ENCODE data around the gene DCHS2.

DCHS2 gene

DNA sequence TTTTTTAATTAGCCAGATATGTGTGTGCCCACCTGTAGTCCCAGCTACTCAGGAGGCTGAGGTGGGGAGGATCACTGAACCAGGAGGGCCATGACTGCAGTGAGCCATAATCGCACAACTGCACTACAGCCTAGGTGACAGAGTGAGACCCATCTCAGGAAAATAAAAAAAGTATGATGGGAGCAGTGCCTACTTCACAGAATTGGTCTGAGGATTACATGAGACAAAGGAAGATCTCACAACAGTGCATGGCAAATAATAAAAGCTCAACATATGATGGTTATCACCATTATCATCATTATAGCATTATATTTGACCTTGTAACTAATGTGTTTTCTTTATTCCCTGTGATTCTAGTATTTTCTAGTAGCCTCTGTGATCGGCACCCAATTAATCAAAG, 19.9 kb upstream of the DCHS2 start:
- H3K36me3 ChIP-seq (ENCODE audit: insufficient read depth, low read length), result no peaks in the 10 kb centered on the region
- H3K4me1 ChIP-seq (ENCODE audit: control insufficient read depth, insufficient read depth, low read length), result no peaks in the 10 kb centered on the region
- no peak overlapping the region for H3K9ac ChIP-seq (ENCODE audit: low read depth, low read length)
- no peaks in the 10 kb centered on the region for H3K9me3 ChIP-seq (replicated peaks; ENCODE audit: low read length)
- H3K27me3 ChIP-seq (ENCODE audit: control insufficient read depth, insufficient read depth, low read length), result peaks cover 24% of the 10 kb centered on the region
- no peak overlapping the region for H3K4me2 ChIP-seq (ENCODE audit: low read length)
- no peak overlapping the region for H3K4me3 ChIP-seq (ENCODE audit: low read length)

DNA sequence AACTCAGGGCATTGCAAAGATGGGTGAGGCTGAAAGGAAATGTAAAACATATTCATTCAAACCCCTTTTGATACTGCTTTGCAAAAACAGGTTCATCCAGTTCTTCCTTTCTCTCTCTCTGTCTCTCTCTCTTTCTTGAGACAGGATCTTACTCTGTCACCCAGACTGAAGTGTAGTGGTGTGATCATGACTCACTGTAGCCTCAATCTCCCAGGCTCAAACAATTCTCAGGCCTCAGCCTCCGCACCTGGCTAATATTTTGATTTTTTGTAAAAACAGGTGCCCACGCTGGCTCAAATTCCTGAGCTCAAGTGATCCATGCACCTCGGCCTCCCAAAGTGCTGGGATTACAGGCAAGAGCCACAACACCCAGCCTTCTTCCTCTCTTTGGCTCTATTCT, 15.6 kb upstream of the DCHS2 start:
- Histone ChIP-seq H3K9ac (ENCODE audit: low read depth, low read length) (no peak overlapping the region), H3K4me1 (ENCODE audit: control insufficient read depth, insufficient read depth, low read length) (no peaks in the 10 kb centered on the region), H3K36me3 (ENCODE audit: insufficient read depth, low read length) (no peaks in the 10 kb centered on the region), H3K4me2 (ENCODE audit: low read length) (no peak overlapping the region), H3K9me3 (replicated peaks; ENCODE audit: low read length) (no peaks in the 10 kb centered on the region), H3K27me3 (ENCODE audit: control insufficient read depth, insufficient read depth, low read length) (peaks cover 26% of the 10 kb centered on the region), H3K4me3 (ENCODE audit: low read length) (no peak overlapping the region)

DNA sequence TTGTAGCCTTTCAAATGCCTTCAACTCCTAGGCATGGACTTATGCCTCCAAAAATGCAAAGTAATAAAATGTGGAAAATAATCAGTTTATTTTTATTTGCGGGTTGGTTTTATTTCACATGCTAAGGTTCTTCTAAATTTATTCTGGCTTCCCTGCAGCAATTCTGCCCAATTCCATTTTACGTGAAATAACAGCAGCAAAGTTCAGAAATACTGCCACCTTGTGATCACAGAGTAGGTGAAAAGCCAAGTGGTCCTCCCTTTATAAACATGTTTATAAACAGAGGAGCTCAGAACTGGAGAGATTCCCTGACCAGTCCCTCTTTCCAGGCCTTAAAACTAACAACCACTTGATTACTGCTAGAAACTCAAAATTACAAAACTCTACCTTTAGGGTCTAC, 14.7 kb upstream of the DCHS2 start:
- Histone ChIP-seq H3K36me3 (ENCODE audit: insufficient read depth, low read length) (no peaks in the 10 kb centered on the region), H3K4me2 (ENCODE audit: low read length) (no peak overlapping the region), H3K9ac (ENCODE audit: low read depth, low read length) (no peak overlapping the region), H3K4me3 (ENCODE audit: low read length) (no peak overlapping the region), H3K9me3 (replicated peaks; ENCODE audit: low read length) (no peaks in the 10 kb centered on the region), H3K27me3 (ENCODE audit: control insufficient read depth, insufficient read depth, low read length) (peaks cover 32% of the 10 kb centered on the region), H3K4me1 (ENCODE audit: control insufficient read depth, insufficient read depth, low read length) (no peaks in the 10 kb centered on the region)

DNA sequence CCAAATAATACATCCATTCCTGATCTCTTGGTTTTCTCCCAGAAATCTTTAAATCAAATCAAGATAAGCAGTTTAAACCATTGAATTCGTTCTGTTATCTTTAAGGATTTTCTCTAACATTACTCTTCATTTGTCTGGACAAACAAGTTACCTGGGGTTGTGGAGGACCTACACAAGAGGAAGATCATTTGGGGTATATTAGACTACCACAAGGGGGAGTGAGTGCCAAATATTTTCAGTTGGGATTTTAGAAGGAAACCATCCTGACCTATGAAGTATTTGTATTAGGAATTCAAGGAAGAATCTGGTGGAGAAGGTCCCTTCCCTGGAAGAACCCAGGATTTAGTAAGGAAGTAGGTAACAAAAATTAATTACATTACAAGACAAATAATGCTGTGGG, 12.0 kb upstream of the DCHS2 start:
- H3K4me3 ChIP-seq (ENCODE audit: low read length), result no peak overlapping the region
- H3K4me2 ChIP-seq (ENCODE audit: low read length), result no peak overlapping the region
- peaks cover 55% of the 10 kb centered on the region for H3K27me3 ChIP-seq (ENCODE audit: control insufficient read depth, insufficient read depth, low read length)
- no peaks in the 10 kb centered on the region for H3K36me3 ChIP-seq (ENCODE audit: insufficient read depth, low read length)
- no peaks in the 10 kb centered on the region for H3K4me1 ChIP-seq (ENCODE audit: control insufficient read depth, insufficient read depth, low read length)
- H3K9ac ChIP-seq (ENCODE audit: low read depth, low read length), result no peak overlapping the region
- no peaks in the 10 kb centered on the region for H3K9me3 ChIP-seq (replicated peaks; ENCODE audit: low read length)

DNA sequence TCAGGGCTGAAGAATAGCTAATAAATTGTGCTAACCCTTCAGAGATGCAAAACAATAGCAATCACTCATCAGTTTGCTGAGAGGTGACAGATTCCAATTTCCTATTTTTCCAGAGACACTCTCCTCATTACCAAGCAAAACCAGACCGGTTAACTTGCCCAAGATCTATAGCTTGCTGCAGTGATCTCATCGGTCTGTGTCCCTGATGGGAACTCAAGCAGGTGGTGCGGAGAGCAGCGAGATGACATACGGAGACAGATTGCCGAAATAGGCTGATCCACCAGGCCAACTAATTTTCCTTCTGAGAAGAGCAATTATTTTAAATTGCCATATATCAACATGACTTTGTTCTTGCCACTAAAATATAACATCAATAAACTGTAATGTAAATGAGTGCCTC, 10.5 kb upstream of the DCHS2 start:
- H3K9ac ChIP-seq (ENCODE audit: low read depth, low read length), result no peak overlapping the region
- H3K4me1 ChIP-seq (ENCODE audit: control insufficient read depth, insufficient read depth, low read length), result no peaks in the 10 kb centered on the region

DNA sequence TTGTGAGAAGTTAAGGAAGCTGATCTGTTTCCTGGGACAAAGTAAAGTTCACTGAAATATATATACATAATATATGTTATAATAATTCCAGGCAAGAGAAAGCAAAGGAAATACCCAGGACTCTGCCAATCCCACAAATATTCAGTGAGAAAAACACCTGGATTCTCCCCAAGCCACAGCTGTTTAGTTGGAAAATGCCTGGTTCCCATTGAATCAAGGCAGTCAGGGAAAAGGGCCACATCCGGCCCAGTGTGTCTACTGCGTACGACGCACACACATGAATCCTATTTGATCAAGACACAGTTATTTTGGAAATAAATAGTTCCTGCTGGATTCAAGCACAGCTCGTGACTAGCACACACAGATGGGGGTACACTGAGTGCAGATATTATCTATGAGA, 6.3 kb upstream of the DCHS2 start:
- H3K27me3 ChIP-seq (ENCODE audit: control insufficient read depth, insufficient read depth, low read length), result peaks cover 71% of the 10 kb centered on the region
- no peaks in the 10 kb centered on the region for H3K36me3 ChIP-seq (ENCODE audit: insufficient read depth, low read length)
- no peak overlapping the region for H3K4me3 ChIP-seq (ENCODE audit: low read length)
- no peaks in the 10 kb centered on the region for H3K9me3 ChIP-seq (replicated peaks; ENCODE audit: low read length)
- H3K4me1 ChIP-seq (ENCODE audit: control insufficient read depth, insufficient read depth, low read length), result no peaks in the 10 kb centered on the region
- no peak overlapping the region for H3K4me2 ChIP-seq (ENCODE audit: low read length)
- no peak overlapping the region for H3K9ac ChIP-seq (ENCODE audit: low read depth, low read length)

More for the DNA sequence above, 10.5 kb upstream of the DCHS2 start:
- Histone ChIP-seq H3K36me3 (ENCODE audit: insufficient read depth, low read length) (no peaks in the 10 kb centered on the region), H3K4me2 (ENCODE audit: low read length) (no peak overlapping the region), H3K9me3 (replicated peaks; ENCODE audit: low read length) (no peaks in the 10 kb centered on the region), H3K27me3 (ENCODE audit: control insufficient read depth, insufficient read depth, low read length) (peaks cover 62% of the 10 kb centered on the region), H3K4me3 (ENCODE audit: low read length) (no peak overlapping the region)

DNA sequence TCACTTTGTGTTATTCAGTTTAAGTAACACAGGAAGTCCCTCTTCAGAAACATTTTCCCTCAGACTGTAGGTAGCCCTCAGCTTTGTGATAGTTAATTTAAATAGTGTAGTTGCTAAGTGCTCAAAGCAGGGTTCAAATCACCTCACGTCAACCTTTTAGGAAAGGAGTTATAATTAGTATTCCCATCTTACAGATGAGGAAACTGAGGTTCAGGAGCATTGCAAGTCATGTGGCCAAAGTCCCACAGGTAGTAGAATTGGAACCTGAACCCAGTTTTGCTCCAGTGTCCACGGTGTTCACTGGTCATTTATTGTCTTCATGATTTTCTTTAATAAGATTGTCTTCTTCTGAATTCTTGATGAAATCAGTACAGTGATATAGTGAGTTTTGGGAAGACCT, 4.3 kb upstream of the DCHS2 start:
- no peak overlapping the region for H3K4me2 ChIP-seq (ENCODE audit: low read length)
- no peaks in the 10 kb centered on the region for H3K36me3 ChIP-seq (ENCODE audit: insufficient read depth, low read length)
- no peaks in the 10 kb centered on the region for H3K9me3 ChIP-seq (replicated peaks; ENCODE audit: low read length)
- no peak overlapping the region for H3K4me3 ChIP-seq (ENCODE audit: low read length)
- H3K4me1 ChIP-seq (ENCODE audit: control insufficient read depth, insufficient read depth, low read length), result peaks cover 7% of the 10 kb centered on the region
- H3K9ac ChIP-seq (ENCODE audit: low read depth, low read length), result no peak overlapping the region
- H3K27me3 ChIP-seq (ENCODE audit: control insufficient read depth, insufficient read depth, low read length), result peaks cover 72% of the 10 kb centered on the region

DNA sequence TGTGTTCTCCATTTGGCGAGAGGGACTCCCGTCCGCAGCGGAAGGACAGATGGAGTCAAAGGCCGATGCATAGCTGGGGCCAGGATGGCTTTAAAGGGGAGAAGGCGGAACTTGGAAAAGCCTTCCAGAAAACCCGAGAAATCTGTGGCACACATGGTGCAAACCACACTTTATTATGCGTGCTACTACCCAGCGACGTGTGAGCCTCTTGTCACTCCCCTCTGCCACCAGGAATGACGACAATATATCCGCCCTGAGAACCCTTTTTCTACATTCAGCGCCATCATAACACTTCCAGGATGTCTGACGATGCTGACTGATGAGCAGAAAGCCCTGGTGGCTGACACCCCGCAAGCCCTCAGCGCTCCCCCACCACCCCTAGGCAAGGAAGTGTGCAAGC, 689 bp upstream of the DCHS2 start:
- Histone ChIP-seq H3K4me2 (ENCODE audit: low read length) (peak overlapping the region; percentile 70), H3K9ac (ENCODE audit: low read depth, low read length) (no peak overlapping the region), H3K9me3 (replicated peaks; ENCODE audit: low read length) (no peaks in the 10 kb centered on the region), H3K36me3 (ENCODE audit: insufficient read depth, low read length) (no peaks in the 10 kb centered on the region), H3K4me1 (ENCODE audit: control insufficient read depth, insufficient read depth, low read length) (peaks cover 13% of the 10 kb centered on the region), H3K27me3 (ENCODE audit: control insufficient read depth, insufficient read depth, low read length) (peaks cover 65% of the 10 kb centered on the region), H3K4me3 (ENCODE audit: low read length) (no peak overlapping the region)

DNA sequence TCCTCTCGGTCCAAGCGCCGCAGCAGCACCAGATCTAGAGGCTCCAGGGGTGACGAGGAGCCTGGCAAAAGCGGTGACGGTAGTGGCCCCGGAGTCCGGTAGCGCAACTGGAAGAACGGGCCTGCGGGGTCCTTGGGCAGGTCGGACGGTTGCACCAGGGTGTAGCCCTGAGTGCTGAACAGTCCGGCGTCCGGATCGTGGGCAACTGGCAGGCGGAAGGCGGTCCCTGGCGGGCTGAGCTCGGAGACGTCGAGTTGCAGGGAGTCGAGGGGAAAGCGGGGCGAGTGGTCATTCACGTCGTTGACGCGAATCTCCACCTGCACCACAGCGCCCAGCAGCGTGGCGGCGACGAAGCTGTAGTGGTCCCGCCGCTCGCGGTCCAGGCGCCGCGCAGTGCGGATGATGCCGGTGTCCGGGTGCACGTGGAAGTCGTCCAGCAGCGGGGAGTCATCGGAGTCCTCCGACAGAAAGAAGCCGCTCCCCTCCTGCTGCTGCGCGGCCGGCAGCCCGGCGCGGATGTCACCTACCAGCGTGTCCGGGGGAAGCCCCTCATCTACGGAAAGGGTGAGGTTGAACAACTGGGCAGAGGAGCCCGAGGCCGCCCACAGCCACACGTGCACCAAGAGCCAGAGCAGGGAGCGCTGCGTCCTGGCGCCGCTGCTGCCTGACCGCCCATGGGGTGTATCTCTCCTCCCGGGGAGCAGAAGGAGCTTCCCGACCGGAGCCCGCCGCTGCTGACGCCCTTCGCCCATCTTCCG, 837 bp downstream of the DCHS2 start:
- Histone ChIP-seq H3K9me3 (replicated peaks; ENCODE audit: low read length) (no peaks in the 10 kb centered on the region), H3K4me3 (ENCODE audit: low read length) (peak overlapping the region; percentile 56), H3K4me2 (ENCODE audit: low read length) (peak overlapping the region; percentile 70), H3K36me3 (ENCODE audit: insufficient read depth, low read length) (no peaks in the 10 kb centered on the region), H3K9ac (ENCODE audit: low read depth, low read length) (no peak overlapping the region), H3K4me1 (ENCODE audit: control insufficient read depth, insufficient read depth, low read length) (peaks cover 13% of the 10 kb centered on the region), H3K27me3 (ENCODE audit: control insufficient read depth, insufficient read depth, low read length) (peaks cover 65% of the 10 kb centered on the region)

DNA sequence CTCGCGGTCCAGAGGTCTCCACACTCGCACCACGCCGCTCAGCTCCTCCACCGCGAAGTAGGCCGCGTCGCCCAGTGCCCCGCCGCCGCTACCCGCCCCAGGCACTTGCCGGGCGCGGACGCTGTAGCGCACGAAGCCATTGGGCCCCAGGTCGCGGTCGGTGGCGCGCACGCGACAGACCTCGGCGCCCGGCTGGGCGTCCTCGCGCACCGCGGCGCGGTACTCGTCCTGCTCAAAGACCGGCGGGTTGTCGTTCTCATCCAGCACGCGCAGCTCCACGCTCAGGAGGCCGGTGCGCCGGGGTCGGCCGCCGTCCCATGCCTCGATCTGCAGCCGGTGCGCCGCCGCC, 1.4 kb downstream of the DCHS2 start:
- Histone ChIP-seq H3K27me3 (ENCODE audit: control insufficient read depth, insufficient read depth, low read length) (peaks cover 66% of the 10 kb centered on the region), H3K9ac (ENCODE audit: low read depth, low read length) (no peak overlapping the region), H3K4me3 (ENCODE audit: low read length) (no peak overlapping the region)

DNA sequence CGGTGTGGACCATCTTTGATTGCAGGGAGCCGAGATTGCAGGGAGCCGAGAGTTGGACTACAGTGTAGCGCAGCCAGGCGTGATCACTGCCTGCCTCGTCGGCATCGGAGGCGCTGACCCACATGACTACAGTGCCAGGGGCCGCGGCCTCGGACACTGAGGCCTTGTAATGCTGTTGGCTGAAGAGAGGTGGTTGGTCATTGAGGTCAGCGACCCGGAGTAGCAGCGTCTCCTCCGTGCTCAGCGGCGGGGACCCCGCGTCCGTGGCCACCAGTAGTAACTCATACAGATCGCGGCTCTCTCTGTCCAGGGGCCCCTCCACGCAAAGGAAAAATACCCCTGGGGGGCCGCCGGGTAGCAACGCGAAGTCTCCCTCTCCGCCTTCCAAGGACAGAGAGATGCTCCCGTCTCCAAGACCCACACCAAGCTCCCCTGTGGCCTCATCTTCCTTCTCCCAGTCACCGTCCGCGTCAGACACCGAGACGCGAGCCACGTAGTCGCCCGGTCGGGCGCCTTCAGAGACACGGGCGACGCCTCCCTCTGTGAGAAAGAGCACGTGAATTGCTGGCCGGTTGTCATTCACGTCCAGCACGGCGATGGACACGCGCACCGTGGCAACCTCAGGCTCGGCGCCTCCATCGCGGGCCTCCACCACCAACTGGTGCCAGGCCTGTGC, 1.9 kb downstream of the DCHS2 start:
- Histone ChIP-seq H3K36me3 (ENCODE audit: insufficient read depth, low read length) (no peaks in the 10 kb centered on the region), H3K4me3 (ENCODE audit: low read length) (no peak overlapping the region), H3K9ac (ENCODE audit: low read depth, low read length) (no peak overlapping the region), H3K9me3 (replicated peaks; ENCODE audit: low read length) (no peaks in the 10 kb centered on the region), H3K4me1 (ENCODE audit: control insufficient read depth, insufficient read depth, low read length) (peaks cover 13% of the 10 kb centered on the region), H3K4me2 (ENCODE audit: low read length) (no peak overlapping the region), H3K27me3 (ENCODE audit: control insufficient read depth, insufficient read depth, low read length) (peaks cover 62% of the 10 kb centered on the region)

More for the DNA sequence above, 1.4 kb downstream of the DCHS2 start:
- no peak overlapping the region for H3K4me2 ChIP-seq (ENCODE audit: low read length)
- peaks cover 13% of the 10 kb centered on the region for H3K4me1 ChIP-seq (ENCODE audit: control insufficient read depth, insufficient read depth, low read length)
- H3K36me3 ChIP-seq (ENCODE audit: insufficient read depth, low read length), result no peaks in the 10 kb centered on the region
- H3K9me3 ChIP-seq (replicated peaks; ENCODE audit: low read length), result no peaks in the 10 kb centered on the region

DNA sequence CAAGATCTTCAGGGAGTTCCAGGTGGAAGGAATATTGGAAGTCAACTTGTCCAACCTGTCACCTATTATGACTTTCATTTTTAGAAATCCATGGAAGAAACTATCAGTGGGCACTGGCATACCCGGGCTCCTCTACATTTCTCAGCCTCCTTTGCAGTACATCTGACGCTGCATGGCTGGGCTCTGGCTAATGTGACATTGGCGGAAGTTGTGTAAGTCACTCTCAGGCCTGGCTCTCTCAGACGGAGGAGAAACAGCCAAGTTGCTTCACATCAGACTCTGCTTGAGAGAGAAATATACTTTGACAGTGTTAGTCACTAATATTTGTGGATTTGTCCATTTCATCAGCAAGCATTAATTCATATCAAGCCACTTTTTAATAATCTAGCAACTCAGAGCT, 4.5 kb downstream of the DCHS2 start:
- Histone ChIP-seq H3K4me1 (ENCODE audit: control insufficient read depth, insufficient read depth, low read length) (peaks cover 13% of the 10 kb centered on the region), H3K4me2 (ENCODE audit: low read length) (no peak overlapping the region), H3K27me3 (ENCODE audit: control insufficient read depth, insufficient read depth, low read length) (peaks cover 54% of the 10 kb centered on the region), H3K9me3 (replicated peaks; ENCODE audit: low read length) (no peaks in the 10 kb centered on the region), H3K36me3 (ENCODE audit: insufficient read depth, low read length) (no peaks in the 10 kb centered on the region), H3K9ac (ENCODE audit: low read depth, low read length) (no peak overlapping the region), H3K4me3 (ENCODE audit: low read length) (no peak overlapping the region)

All from skeletal muscle satellite cell (primary cell).